ENCODE results near the gene ATP8B1. TPM values are rescaled to one million over a fixed set of nuclear protein-coding genes. Genes with fewer than 3 reads are reported as not detected.

ATP8B1 gene
- total and polyA plus RNA-seq, 9 of the 15 experiments (the other 6 are each of a cell fraction or from before 2014, with no cell fraction given), result 0.01 to 0.22 (median 0.03) TPM; not detected in 3

DNA sequence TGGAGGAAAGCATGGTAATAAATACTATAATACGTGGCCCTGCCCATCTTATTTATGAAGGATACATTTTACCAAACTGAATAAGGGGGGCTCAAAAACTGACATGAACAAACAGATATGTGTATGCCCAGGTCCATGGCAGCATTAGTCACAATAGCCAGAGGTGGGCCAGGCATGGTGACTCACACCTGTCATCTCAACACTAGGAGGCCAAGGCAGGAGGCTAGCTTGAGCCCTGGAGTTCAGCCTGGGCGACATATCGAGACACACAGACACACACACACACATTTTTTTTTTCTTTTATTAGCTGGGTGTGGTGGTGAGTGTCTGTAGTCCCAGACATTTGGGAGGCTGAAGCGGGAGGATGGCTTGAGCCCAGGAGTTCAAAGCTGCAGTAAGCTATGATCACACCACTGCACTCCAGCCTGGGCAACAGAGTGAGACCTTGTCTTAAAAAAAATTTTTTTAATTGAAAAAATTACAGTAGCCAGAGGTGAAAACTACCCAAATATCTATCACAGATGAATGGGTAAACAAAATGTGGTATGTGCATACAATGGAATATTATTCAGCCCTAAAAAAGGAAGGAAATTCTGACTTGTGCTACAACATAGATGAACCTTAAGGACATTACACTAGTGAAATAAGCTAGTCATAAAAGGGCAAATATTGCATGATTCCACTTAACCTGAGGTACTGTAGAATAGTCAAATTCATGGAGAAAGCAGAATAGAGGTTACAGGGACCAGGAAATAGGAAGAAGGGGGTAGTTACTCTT lies 8.0 kb downstream of the ATP8B1 start:
- Histone ChIP-seq H4K20me1 (replicated peaks; ENCODE audit: control insufficient read depth, insufficient read depth, low read length) (no peaks in the 10 kb centered on the region), H3K27ac (ENCODE audit: extremely low read depth, low read depth, low read length) (no peak overlapping the region), H3K36me3 (ENCODE audit: control insufficient read depth, insufficient read depth, low read length) (no peaks in the 10 kb centered on the region), H3K27me3 (ENCODE audit: control insufficient read depth in 2 of 2, insufficient read depth in 2 of 2, low read length in 2 of 2) (no peaks in the 10 kb centered on the region), H3K9me3 (replicated peaks; ENCODE audit: control insufficient read depth, insufficient read depth, low read depth, low read length) (no peaks in the 10 kb centered on the region), H3K9me1 (ENCODE audit: control insufficient read depth, insufficient read depth, low read length) (no peaks in the 10 kb centered on the region), H3K4me3 (no peak overlapping the region), H3K4me2 (ENCODE audit: insufficient read depth, low read length) (no peak overlapping the region), H3K79me2 (ENCODE audit: control insufficient read depth, insufficient read depth, low read length) (no peaks in the 10 kb centered on the region), H2AFZ (ENCODE audit: low read depth, low read length) (no peak overlapping the region), H3K9ac (ENCODE audit: insufficient read depth in 1 of 2, low read depth in 2 of 2, low read length in 2 of 2) (no peak overlapping the region), H3K4me1 (replicated peaks in 1 of 2; ENCODE audit: control insufficient read depth in 2 of 2, insufficient read depth in 2 of 2, low read length in 2 of 2) (peaks cover 0 to 5% of the 10 kb centered on the region in 2 experiments; a peak in 3 of 5 replicates)
- WGBS (ENCODE audit: insufficient coverage, low coverage, missing lambda C conversion rate), result 84% methylated on average over 3 of the region's 4 CpGs
- TF ChIP-seq ZNF146 (CRISPR knock-in tag; IDR thresholded peaks at IDR 0.05; ENCODE audit: unreplicated experiment) (peak; percentile 75), U2AF2 (optimal IDR thresholded peaks at IDR 0.05; ENCODE audit: low read depth, low read length) (no peak), RBM25 (IDR thresholded peaks at IDR 0.05; ENCODE audit: low read depth, low read length, severe bottlenecking) (peak; percentile 48)
- intact Hi-C loops (cut with micrococcal nuclease), result no loop called here
- DNase-seq (ENCODE audit: extremely low read depth in 1 of 4, low spot score in 3 of 4) (no peak), ATAC-seq (no peak), FAIRE-seq (no peak)
- no TSS peak for BruUV-seq (replicated peaks)
- POLR2A ChIA-PET, result no interaction called here
- in situ Hi-C loops (cut with MboI), result no loop called here
- CTCF ChIA-PET (ENCODE audit: low intra/inter-chr PET ratio), result no interaction called here

DNA sequence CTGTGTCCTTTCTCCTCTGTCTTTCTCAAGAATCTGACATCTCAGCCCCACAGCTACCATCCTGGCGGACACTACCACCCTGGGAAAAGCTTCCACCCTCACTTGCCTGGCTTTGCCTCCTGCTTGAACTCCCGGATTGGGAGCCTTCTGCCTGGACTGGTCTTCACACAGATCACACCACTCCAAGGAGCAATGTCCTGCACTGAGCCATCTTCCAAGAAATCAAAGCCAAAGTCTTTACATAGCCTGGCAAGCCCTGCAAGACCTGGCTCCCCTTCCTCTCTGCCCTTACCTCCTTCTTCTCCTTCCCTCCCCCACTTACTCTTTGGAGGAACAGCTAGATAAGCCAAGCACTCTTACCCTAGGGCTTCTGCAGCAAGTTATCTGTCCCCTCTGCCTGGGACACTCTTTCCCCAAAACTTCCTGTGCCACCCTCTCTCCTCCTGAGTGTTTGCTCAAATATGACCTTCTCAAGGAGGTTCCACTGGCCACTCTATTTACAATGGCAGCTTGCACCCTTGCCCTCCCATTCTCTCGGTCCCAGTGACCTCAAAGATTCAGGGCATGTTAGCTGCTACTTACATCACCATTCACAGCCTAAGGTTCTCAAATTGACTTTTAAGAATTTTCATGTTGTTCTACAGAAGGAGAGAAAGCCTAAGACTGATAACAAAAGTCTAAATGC lies 9.7 kb downstream of the ATP8B1 start:
- no peak overlapping the region for H3K27ac ChIP-seq (ENCODE audit: extremely low read depth, low read depth, low read length)
- H3K9me3 ChIP-seq (replicated peaks; ENCODE audit: control insufficient read depth, insufficient read depth, low read depth, low read length), result no peaks in the 10 kb centered on the region
- H4K20me1 ChIP-seq (replicated peaks; ENCODE audit: control insufficient read depth, insufficient read depth, low read length), result no peaks in the 10 kb centered on the region
- peaks cover 0 to 5% of the 10 kb centered on the region in 2 experiments; a peak in 3 of 5 replicates for H3K4me1 ChIP-seq (replicated peaks in 1 of 2; ENCODE audit: control insufficient read depth in 2 of 2, insufficient read depth in 2 of 2, low read length in 2 of 2)
- no peak overlapping the region for H3K4me3 ChIP-seq
- ATAC-seq, result peak; percentile 45; the same call in 2 of the 3 replicates
- intact Hi-C loops (cut with micrococcal nuclease) (no loop called here), in situ Hi-C loops (cut with MboI) (no loop called here)
- FAIRE-seq, result no peak
- 7% methylated on average over 1 of the region's 3 CpGs for WGBS (ENCODE audit: insufficient coverage, low coverage, missing lambda C conversion rate)
- no TSS peak for BruUV-seq (replicated peaks)
- H3K27me3 ChIP-seq (ENCODE audit: control insufficient read depth in 2 of 2, insufficient read depth in 2 of 2, low read length in 2 of 2), result no peaks in the 10 kb centered on the region
- H3K9ac ChIP-seq (ENCODE audit: insufficient read depth in 1 of 2, low read depth in 2 of 2, low read length in 2 of 2), result no peak overlapping the region
- no peaks in the 10 kb centered on the region for H3K9me1 ChIP-seq (ENCODE audit: control insufficient read depth, insufficient read depth, low read length)
- H3K36me3 ChIP-seq (ENCODE audit: control insufficient read depth, insufficient read depth, low read length), result no peaks in the 10 kb centered on the region
- 0 out of 2 replicates have a peak overlapping the region, but pooled peaks have one; percentile 40 for H2AFZ ChIP-seq (ENCODE audit: low read depth, low read length)
- H3K79me2 ChIP-seq (ENCODE audit: control insufficient read depth, insufficient read depth, low read length), result no peaks in the 10 kb centered on the region
- peak; percentile 30; the same call in 1 of the 2 replicates for TF ChIP-seq ARID1B (IDR thresholded peaks at IDR 0.05)
- TF ChIP-seq CBFA2T3 (IDR thresholded peaks at IDR 0.05), result 0 out of 2 replicates have a peak, but pooled peaks have one; percentile 8
- TF ChIP-seq, protein P1, sequence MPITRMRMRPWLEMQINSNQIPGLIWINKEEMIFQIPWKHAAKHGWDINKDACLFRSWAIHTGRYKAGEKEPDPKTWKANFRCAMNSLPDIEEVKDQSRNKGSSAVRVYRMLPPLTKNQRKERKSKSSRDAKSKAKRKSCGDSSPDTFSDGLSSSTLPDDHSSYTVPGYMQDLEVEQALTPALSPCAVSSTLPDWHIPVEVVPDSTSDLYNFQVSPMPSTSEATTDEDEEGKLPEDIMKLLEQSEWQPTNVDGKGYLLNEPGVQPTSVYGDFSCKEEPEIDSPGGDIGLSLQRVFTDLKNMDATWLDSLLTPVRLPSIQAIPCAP (CRISPR knock-in tag; IDR thresholded peaks at IDR 0.05; ENCODE audit: borderline replicate concordance), result no peak
- ChIA-PET POLR2A (interaction anchor here (1.0 to 1.9 kb wide), 2 partner anchors 9 to 13 kb away, joined by 4 to 6 read pairs; no protein-coding TSS in a partner anchor), CTCF (ENCODE audit: low intra/inter-chr PET ratio) (no interaction called here)
- no peak for DNase-seq (ENCODE audit: extremely low read depth in 1 of 4, low spot score in 3 of 4)
- peak overlapping the region; percentile 43; the same call in 1 of the 2 replicates for H3K4me2 ChIP-seq (ENCODE audit: insufficient read depth, low read length)
